HCEC 1CT (cell line): ENCODE data around the gene DACT2.
"Not testable (repeated sequence)": the region's sequence is repeated elsewhere in the genome, so short reads cannot be mapped to it uniquely, and the experiment has no call there.

Source experiments
- DNase-seq: peaks from one replicate; pipeline ENCODE4 v3.0.0-alpha.2; 2017

Gene DACT2

GRCh38 chr6:168318579-168319278 lies 848 bp downstream of the DACT2 start:
- DNase-seq = no peak

- no peak for DNase-seq
Observed at GRCh38 chr6:168318090-168318489, 1.5 kb downstream of the DACT2 start.

- DNase-seq = no peak
Observed at GRCh38 chr6:168315596-168315995, 4.0 kb downstream of the DACT2 start.

DNA sequence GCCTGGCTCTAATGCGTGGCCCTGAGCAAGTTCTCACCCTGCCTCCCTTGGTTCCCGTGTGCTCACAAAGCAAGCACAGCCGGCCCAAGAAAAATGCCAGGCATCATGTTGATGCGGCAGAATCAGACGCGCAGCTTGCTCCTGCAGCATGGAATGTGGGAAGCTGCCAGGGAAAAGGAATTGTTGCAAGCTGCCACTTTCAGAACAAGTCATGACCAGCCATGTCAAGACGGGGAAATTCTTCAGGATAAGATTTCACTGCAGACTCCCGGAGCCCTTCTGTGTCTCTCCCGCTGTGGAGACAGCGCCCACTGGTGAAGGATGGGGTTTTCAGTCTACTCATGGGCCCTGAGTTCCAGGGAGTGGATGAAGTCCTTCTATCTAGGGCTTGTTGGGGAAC lies 4.6 kb downstream of the DACT2 start:
- no peak for DNase-seq

DNA sequence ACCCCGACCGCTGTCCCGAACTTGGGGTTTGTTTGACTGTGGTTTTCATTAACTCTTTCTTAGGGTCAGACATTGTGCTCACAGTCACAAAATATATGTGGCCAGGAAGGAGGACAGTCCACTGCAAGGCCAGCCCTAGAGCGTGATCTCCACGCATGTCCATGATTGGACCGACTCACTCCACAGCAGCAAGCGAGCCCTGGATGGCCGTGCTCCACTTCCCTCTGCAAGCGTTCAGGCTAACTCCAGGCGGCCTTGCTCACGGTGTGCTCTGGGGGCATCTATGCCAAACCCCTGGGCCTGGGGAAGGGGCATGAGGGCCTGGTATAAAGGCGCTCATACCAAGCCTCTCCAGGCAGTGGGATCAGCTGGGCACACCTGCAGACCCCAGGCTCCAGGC lies 5.6 kb downstream of the DACT2 start:
- no peak for DNase-seq

DNA sequence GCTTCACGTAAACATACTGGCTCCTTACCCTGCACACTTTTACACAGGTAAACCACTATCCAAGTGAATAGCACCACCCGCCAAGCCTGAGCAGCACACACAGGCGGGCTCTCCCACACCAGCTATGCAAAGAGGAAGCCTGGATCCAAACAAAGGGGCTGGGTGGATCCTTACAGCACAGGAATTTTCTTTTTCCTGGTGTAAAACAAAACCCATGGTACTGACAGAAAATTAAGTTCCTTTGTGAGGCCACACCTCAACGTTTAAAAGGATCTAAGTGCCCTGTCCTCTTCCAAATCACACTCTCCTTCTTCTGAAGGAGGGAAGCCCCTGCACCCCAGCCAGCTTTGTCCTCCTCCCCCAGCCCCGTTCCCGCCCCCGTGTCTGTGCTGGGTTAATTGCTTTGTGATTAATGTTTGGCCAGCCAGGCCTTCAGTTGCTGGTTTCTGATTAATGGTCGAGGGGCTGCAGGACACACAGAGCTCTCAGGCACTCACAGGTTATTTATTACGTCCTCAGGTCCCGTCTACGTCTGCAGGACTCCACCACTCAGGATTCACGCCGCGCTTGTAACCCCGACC lies 6.1 kb downstream of the DACT2 start:
- no peak for DNase-seq

- DNase-seq = not testable (repeated sequence)
Observed at GRCh38 chr6:168312125-168312507, 7.5 kb downstream of the DACT2 start.

DNA sequence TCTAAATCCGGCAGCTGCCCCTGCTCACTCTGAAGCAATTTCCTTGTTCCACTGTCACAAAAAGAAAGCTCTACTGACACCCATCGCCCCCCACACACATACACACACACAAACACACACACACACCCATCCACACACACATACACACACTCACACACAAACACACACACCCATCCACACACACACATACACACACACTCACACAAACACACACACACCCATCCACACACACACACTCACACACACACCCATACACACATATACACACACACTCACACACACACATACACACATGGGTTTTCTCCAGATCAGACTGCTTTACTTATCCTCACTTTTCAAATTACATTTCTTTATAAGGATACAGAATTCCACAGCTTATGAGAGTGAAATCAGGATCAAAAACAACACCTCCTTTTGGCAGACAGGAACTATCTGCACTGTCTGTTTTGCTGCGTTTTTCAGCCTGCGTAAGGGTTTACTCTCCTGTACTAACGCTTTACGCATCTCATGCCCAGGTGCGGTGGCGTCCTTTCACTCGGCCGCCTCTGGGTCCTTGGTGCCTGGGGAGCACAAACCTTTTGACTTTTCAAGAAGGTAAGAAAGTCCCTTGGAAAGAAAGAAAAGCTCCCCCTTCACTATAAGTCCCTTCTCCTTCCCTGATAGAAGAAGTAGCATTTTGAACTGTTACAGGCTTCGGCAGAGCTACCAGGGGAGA lies 8.0 kb downstream of the DACT2 start:
- DNase-seq = no peak

DNA sequence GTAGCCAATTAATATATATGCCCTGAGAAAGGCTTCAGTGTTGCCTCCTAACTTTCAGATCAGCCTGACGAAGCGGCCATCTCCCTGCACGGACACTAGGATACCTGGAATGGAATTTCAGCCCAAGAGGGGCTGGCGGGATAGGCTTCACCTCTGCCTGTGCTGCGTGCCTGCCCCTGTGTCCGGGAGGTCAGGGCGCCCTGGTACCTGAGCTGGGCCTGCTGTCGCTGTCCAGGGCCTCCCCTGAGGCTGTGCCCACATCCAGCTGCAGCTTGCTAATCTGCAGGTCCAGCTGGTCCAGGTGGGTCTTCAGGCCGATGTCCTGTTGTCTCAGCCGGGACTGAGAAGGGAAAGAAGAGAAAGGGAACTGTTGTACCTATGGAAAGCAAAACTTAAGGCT lies 8.6 kb downstream of the DACT2 start:
- DNase-seq = no peak

- no peak for DNase-seq
Observed at GRCh38 chr6:168310403-168310802, 9.2 kb downstream of the DACT2 start.

DNA sequence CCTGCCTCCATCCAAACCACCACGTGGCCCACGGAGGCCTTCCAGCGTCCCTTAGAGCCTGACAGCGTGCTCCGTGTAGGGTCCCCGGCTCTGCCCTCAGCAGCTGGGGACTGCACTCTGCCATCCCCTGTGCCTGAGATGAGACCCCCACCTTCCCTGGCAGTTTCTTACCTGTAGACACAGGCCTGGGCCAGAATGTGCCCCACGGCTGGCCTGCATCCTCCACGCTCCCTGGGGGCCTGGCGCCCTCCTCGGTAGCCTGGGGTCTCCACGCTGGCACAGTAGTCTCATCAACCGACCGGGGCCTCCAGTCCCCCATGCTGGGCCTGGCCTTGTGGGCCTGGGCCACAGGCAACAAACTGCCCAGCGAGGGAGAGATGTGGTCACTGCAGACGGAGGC lies 9.6 kb downstream of the DACT2 start:
- DNase-seq = no peak

GRCh38 chr6:168309183-168309582 lies 10.4 kb downstream of the DACT2 start:
- DNase-seq = no peak

GRCh38 chr6:168308390-168309144 lies 11.0 kb downstream of the DACT2 start:
- DNase-seq = no peak

DNA sequence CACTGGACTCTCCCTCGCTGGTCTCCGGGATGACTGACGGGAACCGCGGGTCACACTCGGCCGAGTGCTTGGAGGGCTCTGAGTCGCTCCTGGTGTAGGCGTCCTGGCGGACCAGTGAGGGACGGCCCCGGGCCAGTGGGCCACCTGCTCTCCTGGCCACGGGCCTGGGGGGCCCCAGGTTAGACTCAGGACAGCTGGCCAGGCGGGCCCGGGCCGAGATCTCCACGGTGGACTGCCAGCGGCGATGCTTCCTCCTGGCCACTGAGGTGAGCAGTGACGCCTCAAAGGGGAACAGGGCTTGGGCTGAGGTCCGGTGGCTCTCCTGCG lies 11.9 kb downstream of the DACT2 start:
- no peak for DNase-seq

DNA sequence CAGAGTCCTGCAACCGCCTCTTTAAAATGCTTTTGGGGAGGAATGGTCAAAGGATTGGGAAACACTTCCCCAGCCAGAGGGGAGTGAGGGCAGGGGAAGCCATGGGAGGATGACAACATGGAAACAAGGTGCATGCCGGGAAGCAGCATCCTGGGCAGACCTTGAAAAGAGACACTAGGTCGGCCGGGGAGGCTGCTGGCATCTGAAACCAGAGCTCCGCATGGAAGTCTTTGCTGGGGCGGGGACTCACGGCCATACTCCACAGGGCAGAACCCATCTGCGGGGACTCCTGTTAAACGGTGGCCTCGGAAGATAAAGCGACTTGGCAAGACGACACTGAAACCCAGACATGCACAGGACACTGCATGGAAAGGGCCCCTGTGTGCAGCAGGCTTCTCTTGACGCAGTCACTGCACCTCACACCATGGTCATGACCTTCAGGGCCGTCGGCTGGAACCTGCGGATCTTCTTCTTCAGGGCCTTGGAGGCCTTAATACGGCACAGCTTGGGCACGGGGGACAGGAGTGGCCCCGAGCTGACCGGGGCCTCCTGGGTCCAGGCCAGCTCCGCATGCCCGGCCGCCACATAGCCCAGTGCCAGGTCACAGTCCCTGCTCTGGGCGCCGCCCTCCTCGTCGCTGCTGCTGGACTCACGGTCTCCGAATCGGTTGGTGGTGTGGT lies 12.4 kb downstream of the DACT2 start:
- DNase-seq = no peak

- DNase-seq = no peak
Observed at GRCh38 chr6:168305863-168306262, 13.7 kb downstream of the DACT2 start.

DNA sequence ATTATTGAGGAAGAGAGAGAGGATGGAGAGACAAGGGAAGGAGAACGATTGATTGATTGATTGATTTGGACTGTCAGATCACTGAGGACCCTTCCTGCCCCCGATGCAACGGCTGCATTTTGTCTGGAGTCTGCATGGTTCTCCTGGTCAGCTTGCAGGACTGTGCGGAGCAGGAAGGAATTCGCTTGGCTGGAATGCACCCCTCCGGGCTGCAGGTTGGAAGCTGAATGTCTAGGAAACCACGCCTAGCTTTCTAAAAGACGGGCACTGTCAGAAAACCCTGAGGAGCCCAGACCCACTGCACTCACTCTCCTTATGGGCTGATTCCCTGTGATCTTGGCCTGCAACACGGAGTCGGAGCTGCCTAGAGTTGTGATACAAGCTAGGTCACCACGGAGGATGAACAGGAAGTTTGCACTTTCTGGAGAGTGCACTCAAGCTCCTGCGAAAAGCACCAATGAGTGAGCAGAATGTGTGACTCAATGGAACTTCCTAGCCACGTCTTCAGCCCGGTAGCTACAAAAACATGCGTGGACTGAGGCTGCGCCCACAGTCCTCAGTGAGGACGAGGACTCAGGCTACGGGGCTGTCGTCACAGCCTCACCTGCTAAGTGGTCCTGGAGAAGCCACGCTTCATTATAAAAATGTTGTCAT lies 14.4 kb downstream of the DACT2 start:
- no peak for DNase-seq

- DNase-seq = no peak
Observed at GRCh38 chr6:168304752-168305015, 14.9 kb downstream of the DACT2 start.

GRCh38 chr6:168303982-168304751 lies 15.4 kb downstream of the DACT2 start:
- no peak for DNase-seq

DNA sequence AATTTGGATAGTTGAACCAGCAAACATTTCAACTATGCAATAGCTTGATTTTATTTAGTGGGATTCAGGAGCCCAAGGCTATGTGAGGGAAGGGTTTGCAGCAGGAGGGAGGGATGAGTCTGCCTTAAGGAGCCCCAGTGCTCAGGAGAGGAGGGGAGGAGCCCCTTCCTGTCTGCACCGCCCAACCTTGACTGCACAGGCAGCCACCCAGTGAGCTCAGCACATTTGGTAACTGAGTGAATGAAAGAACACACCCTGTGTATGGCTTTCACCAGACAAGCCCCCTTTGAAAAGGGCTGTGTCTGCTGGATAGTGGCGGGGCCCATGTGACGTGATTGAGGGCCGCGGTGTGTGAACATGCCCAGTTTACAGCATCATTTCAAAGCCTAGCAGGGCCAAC lies 17.0 kb downstream of the DACT2 start:
- no peak for DNase-seq

DNA sequence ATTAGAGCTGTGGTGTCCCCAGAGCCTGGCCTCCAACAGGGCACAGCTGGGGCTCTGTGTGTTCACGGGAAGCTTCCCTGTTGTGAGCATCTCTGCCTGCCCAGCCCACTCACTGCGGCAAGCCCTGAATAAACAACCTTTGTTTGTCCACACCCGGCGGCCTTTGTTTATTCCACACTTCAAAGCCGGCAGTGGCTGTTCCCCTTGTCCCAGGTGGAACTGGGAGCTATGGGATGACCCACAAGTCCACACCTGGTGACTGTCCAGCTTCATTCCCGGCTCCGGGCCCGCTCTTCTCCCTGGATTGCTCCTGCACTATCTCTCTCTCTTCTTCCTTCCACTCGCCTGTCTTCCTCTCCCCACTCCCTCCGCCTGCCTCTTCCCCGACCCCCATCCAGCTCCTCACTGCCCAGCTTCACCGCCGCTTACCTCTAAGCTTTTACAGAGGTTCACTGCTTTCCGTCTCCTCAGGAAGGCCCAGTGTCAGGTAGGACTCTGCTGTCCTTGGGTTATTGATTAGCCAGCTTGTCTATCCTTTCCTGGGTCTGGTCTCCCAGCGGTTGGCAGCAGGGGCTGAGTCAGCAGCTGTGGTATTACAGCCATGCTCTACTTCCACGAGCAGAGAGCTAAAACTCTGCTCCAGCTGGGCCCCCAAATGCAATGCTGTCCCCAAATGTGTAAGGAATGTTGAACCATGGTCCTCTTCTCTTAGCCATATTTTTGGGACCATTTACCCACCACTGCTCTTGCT lies 17.8 kb downstream of the DACT2 start:
- no peak for DNase-seq
